Spleen (tissue), 11 donors: ENCODE measurements around the gene AP3B1. TPM values are rescaled to one million over a fixed set of nuclear protein-coding genes. Genes with fewer than 3 reads are reported as not detected.
"Not testable (repeated sequence)": the region's sequence is repeated elsewhere in the genome, so short reads cannot be mapped to it uniquely, and the experiment has no call there.

ENCODE experiments used
- DNase-seq: peaks from one replicate; pipeline ENCODE4 v3.0.0-alpha.2; 2020
- H3K27ac ChIP-seq, 8 donors: fragments of 200-600 bp; sonication (generic) in 7 of 8; 1 replicate in 4 of 8; 2 replicates in 4 of 8; pipeline versions ENCODE4 v1.5.0 to v1.8.0; 2016 to 2021; ENCODE audit warnings: inconsistent platforms in 4 of 8, mild to moderate bottlenecking in 4 of 8, moderate library complexity in 1 of 8
- H3K27me3 ChIP-seq, 7 donors: fragments of 200-600 bp; sonication (generic) in 6 of 7; replicated peaks in 1 of 7; 1 replicate in 4 of 7; 2 replicates in 3 of 7; pipeline versions ENCODE4 v1.5.0 to v1.8.0; 2016 to 2021; ENCODE audit warnings: inconsistent platforms in 3 of 7, mild to moderate bottlenecking in 1 of 7
- H3K36me3 ChIP-seq, 6 donors: fragments of 200-600 bp; sonication (generic) in 5 of 6; 1 replicate in 4 of 6; 2 replicates in 2 of 6; pipeline versions ENCODE4 v1.5.0 to v1.8.0; 2016 to 2021; ENCODE audit warnings: inconsistent platforms in 2 of 6
- H3K4me1 ChIP-seq, 6 donors: fragments of 200-600 bp; sonication (generic) in 5 of 6; 1 replicate in 3 of 6; 2 replicates in 3 of 6; pipeline versions ENCODE4 v1.5.0 to v1.8.0; 2016 to 2021; ENCODE audit warnings: inconsistent platforms in 3 of 6
- H3K4me3 ChIP-seq, 8 donors: fragments of 200-600 bp; sonication (generic) in 7 of 8; 1 replicate in 4 of 8; 2 replicates in 4 of 8; pipeline versions ENCODE4 v1.5.0 to v1.8.0; 2016 to 2021; ENCODE audit warnings: inconsistent platforms in 4 of 8, mild to moderate bottlenecking in 4 of 8, moderate library complexity in 2 of 8
- H3K9me3 ChIP-seq, 8 donors: fragments of 200-600 bp; sonication (generic) in 7 of 8; 1 replicate in 4 of 8; 2 replicates in 4 of 8; pipeline versions ENCODE4 v1.5.0 to v1.8.0; 2016 to 2021; ENCODE audit warnings: inconsistent platforms in 4 of 8
- POLR2A ChIP-seq, 3 donors: fragments of 450-650 bp; IDR thresholded peaks; one replicate each; pipeline ENCODE4 v1.5.1; 2017; ENCODE audit warnings: antibody characterized with exemption in 3 of 3, mild to moderate bottlenecking in 1 of 3
- POLR2AphosphoS5 ChIP-seq, 3 donors: sonication (generic); formaldehyde crosslinking; IDR thresholded peaks; one replicate each; pipeline ENCODE4 v1.5.1; 2017; ENCODE audit warnings: antibody characterized with exemption in 3 of 3
- WGBS, 5 donors: extraction: QIAGEN DNeasy Blood & Tissue Kit in 3 of 5; methylation state at CpG; one replicate each; pipeline versions ENCODE4 v1.1.5 to v1.1.7; 2013 to 2018; 5-methylcytosine and 5-hydroxymethylcytosine counted together
- intact Hi-C: fragments of 100-400 bp; cut with DNase I; formaldehyde crosslinking; loops from one replicate; pipeline ENCODE4 v1.15.0; 2023; ENCODE audit warnings: low total_unique reads
- polyA plus RNA-seq, 3 donors: library from polyadenylated mRNA; stranded (reverse); fragments of 200-250 nt; gene quantifications; one replicate each; pipeline ENCODE4 v1.2.1, GENCODE V29; 2013
- total RNA-seq, 7 donors: library from RNA; depleted of rRNA in 3 of 7; stranded (reverse); fragments of >200 nt in 3 of 7; fragmentation: NEBNext Ultra II Directional in 4 of 7; extraction: Animal tissue kit (Norgen Biotek cat#: 25700) in 4 of 7; gene quantifications; one replicate each; pipeline versions ENCODE4 v1.1.0 to v1.2.1, GENCODE V29; 2016 to 2021
- TF ChIP-seq, protein P1 (sequence below), 11 experiments: fragments of 200-600 bp in 7 of 11; fragments of 450-650 bp in 4 of 11; sonication (generic) in 4 of 11; IDR thresholded peaks in 8 of 11; conservative IDR thresholded peaks in 3 of 11; 1 replicate in 7 of 11; 2 replicates in 4 of 11; pipeline versions ENCODE4 v1.4.0 to v1.8.0; 2016 to 2021; ENCODE audit warnings: antibody characterized with exemption in 11 of 11, inconsistent platforms in 4 of 11, mild to moderate bottlenecking in 1 of 11
- donor health status: healthy with polysubstance abuse.
- donor health status: DM: no; HTN: no; CAD: no; lungs with moderate emphysema.
- donor health status: DM: no; HTN: no; CAD: no.
- donor health status: Bipolar disorder and iron deficiency.
- donor health status: healthy.
- donor health status: DM: no; HTN: no; CAD: no.
- donor health status: DM: yes; HTN: yes; CAD: no.

Gene AP3B1
- total and polyA plus RNA-seq, 10 donors = 27.9 to 76.2 (median 48.2) TPM

DNA sequence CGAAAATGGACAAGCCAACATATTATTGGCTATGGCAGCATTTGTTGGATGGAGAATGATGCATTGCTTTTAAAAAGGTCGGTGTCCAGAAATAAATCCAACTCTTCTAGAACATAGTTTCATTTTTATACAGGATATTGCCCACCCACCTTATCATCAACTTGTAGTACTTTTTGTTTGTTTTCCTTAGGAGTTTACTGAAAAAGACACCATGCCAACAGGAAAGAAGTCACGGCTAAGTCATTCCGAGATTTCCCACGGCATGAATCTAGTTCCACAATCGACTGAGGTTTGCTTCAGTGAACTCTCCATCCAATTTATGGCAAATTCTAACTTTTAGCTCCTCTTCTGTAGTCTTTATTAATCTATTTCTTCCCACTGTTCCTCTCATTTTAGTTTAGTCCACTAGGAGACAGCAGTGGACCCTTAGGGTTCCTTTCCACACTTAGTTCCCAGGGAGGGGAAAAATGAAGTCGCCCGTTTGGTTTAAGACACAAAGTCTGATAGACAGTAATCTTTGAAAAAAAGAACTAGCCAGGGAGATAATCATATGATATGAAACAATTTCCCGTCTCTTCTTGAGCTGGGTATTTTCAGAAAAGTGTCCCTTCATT lies 237.5 kb downstream of the AP3B1 start:
- peaks cover 0 to 16% (median 0%) of the 10 kb centered on the region in 6 donors for H3K36me3 ChIP-seq
- intact Hi-C loops = no loop called here
- H3K9me3 ChIP-seq = no peaks in the 10 kb centered on the region
- WGBS, 5 donors = 76 to 87% (median 78%) methylated on average over 9 of the region's 9 CpGs
- DNase-seq = no peak
- H3K4me3 ChIP-seq = no peak overlapping the region
- H3K4me1 ChIP-seq = peaks cover 0 to 5% (median 0%) of the 10 kb centered on the region in 6 donors
- H3K27me3 ChIP-seq = no peaks in the 10 kb centered on the region
- peak overlapping the region in 4 of 8 donors; percentile 3 to 59 (median 36) for H3K27ac ChIP-seq
- TF ChIP-seq, protein P1, sequence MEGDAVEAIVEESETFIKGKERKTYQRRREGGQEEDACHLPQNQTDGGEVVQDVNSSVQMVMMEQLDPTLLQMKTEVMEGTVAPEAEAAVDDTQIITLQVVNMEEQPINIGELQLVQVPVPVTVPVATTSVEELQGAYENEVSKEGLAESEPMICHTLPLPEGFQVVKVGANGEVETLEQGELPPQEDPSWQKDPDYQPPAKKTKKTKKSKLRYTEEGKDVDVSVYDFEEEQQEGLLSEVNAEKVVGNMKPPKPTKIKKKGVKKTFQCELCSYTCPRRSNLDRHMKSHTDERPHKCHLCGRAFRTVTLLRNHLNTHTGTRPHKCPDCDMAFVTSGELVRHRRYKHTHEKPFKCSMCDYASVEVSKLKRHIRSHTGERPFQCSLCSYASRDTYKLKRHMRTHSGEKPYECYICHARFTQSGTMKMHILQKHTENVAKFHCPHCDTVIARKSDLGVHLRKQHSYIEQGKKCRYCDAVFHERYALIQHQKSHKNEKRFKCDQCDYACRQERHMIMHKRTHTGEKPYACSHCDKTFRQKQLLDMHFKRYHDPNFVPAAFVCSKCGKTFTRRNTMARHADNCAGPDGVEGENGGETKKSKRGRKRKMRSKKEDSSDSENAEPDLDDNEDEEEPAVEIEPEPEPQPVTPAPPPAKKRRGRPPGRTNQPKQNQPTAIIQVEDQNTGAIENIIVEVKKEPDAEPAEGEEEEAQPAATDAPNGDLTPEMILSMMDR (IDR thresholded peaks at IDR 0.05 in 8 of 11, conservative IDR thresholded peaks at IDR 0.05 in 3 of 11) = peak in 2 of 11 experiments; percentile 14 to 32
- no peak for TF ChIP-seq POLR2AphosphoS5 (IDR thresholded peaks at IDR 0.05)
- no peak for TF ChIP-seq POLR2A (IDR thresholded peaks at IDR 0.05)

DNA sequence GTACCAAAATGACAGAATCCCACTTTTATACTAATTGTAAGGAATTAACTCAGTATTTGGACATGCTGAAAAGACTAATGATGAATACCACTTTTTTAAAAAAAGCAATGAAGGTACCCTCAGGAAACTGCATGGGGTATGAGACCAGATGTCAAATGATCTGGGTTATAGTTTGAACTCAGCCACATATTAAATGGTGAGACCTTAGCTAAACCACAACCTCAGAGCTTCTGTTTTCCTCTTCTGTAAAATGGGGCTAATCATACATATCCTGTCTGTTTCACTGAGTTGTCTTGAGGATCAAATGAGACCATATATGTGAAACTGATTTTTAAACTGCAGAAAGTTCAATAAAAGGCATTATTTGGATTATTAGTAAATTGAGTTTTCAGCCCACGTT lies 238.4 kb downstream of the AP3B1 start:
- peaks cover 0 to 5% (median 0%) of the 10 kb centered on the region in 6 donors for H3K4me1 ChIP-seq
- H3K4me3 ChIP-seq = no peak overlapping the region
- H3K36me3 ChIP-seq = peaks cover 0 to 16% (median 0%) of the 10 kb centered on the region in 6 donors
- no peak for DNase-seq
- intact Hi-C loops = no loop called here
- TF ChIP-seq POLR2A (IDR thresholded peaks at IDR 0.05) (no peak), POLR2AphosphoS5 (IDR thresholded peaks at IDR 0.05) (no peak)
- TF ChIP-seq, protein P1 (IDR thresholded peaks at IDR 0.05 in 8 of 11, conservative IDR thresholded peaks at IDR 0.05 in 3 of 11) = no peak
- no peaks in the 10 kb centered on the region for H3K27me3 ChIP-seq
- WGBS, 5 donors = 85 to 100% (median 95%) methylated on average over 1 of the region's 1 CpG
- no peaks in the 10 kb centered on the region for H3K9me3 ChIP-seq
- peak overlapping the region in 2 of 8 donors; percentile 36 to 59 for H3K27ac ChIP-seq

DNA sequence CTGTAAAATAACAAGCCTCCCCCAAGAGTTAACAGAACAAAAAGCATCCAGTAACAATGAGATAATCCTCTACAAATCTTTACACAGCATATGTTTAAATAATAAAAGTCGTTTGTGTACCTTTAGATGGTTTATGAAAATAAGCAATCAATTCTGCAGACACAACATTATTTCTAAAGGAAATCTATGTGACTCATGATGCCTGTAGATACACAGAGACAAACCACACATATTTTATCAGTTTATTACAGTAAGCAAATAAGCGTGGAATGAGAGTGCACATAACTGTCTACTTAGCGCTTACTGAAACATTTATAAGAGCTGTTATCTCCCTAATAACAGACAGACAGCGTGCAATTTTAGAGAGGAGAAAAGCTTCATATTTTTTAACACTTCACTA lies 243.6 kb downstream of the AP3B1 start:
- intact Hi-C loops = no loop called here
- 82 to 95% (median 92%) methylated on average over 4 of the region's 4 CpGs for WGBS, 5 donors

DNA sequence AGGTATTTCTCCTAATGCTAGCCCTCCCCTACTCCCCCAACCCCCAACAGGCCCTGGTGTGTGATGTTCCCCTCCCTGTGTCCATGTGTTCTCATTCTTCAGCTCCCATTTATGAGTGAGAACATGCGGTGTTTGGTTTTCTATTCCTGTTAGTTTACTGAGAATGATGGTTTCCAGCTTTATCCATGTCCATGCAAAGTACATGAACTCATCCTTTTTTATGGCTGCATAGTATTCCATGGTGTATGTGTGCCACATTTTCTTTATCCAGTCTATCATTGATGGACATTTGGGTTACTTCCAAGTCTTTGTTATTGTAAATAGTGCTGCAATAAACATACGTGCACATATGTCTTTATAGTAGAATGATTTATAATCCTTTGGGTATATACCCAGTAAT lies 247.7 kb downstream of the AP3B1 start:
- H3K27ac ChIP-seq, intact Hi-C loops, H3K4me1 ChIP-seq, H3K4me3 ChIP-seq, H3K27me3 ChIP-seq, DNase-seq, H3K9me3 ChIP-seq: not testable (repeated sequence)
- 95 to 100% (median 98%) methylated on average over 2 of the region's 2 CpGs for WGBS, 5 donors
- peaks cover 0 to 26% (median 2%) of the 10 kb centered on the region in 6 donors for H3K36me3 ChIP-seq

More for the DNA sequence above, 243.6 kb downstream of the AP3B1 start:
- Histone ChIP-seq H3K9me3 (peaks cover 0 to 9% (median 2%) of the 10 kb centered on the region in 8 donors), H3K27ac (no peak overlapping the region), H3K27me3 (no peaks in the 10 kb centered on the region), H3K4me1 (no peaks in the 10 kb centered on the region), H3K36me3 (peaks cover 0 to 11% (median 2%) of the 10 kb centered on the region in 6 donors), H3K4me3 (no peak overlapping the region)
- no peak for DNase-seq
- TF ChIP-seq POLR2A (IDR thresholded peaks at IDR 0.05) = no peak
- TF ChIP-seq POLR2AphosphoS5 (IDR thresholded peaks at IDR 0.05) = no peak
- TF ChIP-seq, protein P1 (IDR thresholded peaks at IDR 0.05 in 8 of 11, conservative IDR thresholded peaks at IDR 0.05 in 3 of 11) = no peak
